K562 (cell line): ENCODE data around the gene NBDY. TPM values are rescaled to one million over a fixed set of nuclear protein-coding genes. Genes with fewer than 3 reads are reported as not detected.

Experiments
- ATAC-seq: fragments of 200-7000 bp; cut with Tn5 transposase; 3 replicates; pipeline ENCODE4 v1.9.1; 2020; ENCODE audit warnings: moderate library complexity
- BruUV-seq: library from RNA; stranded (reverse); fragments of 400-500 nt; replicated peaks from 2 replicates; lab custom pipeline; 2021; lab: Mats Ljungman, UMichigan
- CTCF ChIA-PET: fragments of 300-600 bp; formaldehyde crosslinking; extraction: SDS; loops from one replicate; lab custom pipeline; 2021; ENCODE audit warnings: low intra/inter-chr PET ratio; lab: Yijun Ruan, JAX
- POLR2A ChIA-PET: fragments of 300-600, 350-650 bp; sonication (Branson Sonifier 250); formaldehyde crosslinking; extraction: SDS; loops from one replicate; lab custom pipeline; 2021; ENCODE audit warnings: antibody characterized with exemption, inconsistent platforms; lab: Yijun Ruan, JAX
- DNase-seq, 4 experiments: peaks; one replicate each; pipeline versions ENCODE4 v3.0.0 to v3.0.0-alpha.2; 2011 to 2018; ENCODE audit warnings: low spot score in 3 of 4, mixed read lengths in 3 of 4; ENCODE audit errors: extremely low read depth in 1 of 4
- FAIRE-seq: peaks from 2 replicates; lab custom pipeline; 2011; peaks lifted over from hg19 to GRCh38; lab: Jason Lieb, UNC
- H2AFZ ChIP-seq: 2 replicates; pipeline ENCODE4 v1.6.0; 2011; ENCODE audit warnings: low read depth, low read length, control low read depth, inconsistent platforms
- H3K27ac ChIP-seq: fragments of 200-600 bp; 3 replicates; pipeline ENCODE4 v1.8.0; 2011; ENCODE audit warnings: low read depth, mild to moderate bottlenecking, control low read depth, inconsistent platforms, low read length, moderate library complexity, mixed read lengths; ENCODE audit errors: extremely low read depth
- H3K27me3 ChIP-seq, 2 experiments: fragments of 300-600 bp in 1 of 2; 2 replicates in 1 of 2; 3 replicates in 1 of 2; pipeline versions ENCODE4 v1.6.0 to v1.8.0; 2011; ENCODE audit warnings: inconsistent platforms in 2 of 2, low read length in 2 of 2, mild to moderate bottlenecking in 1 of 2, mixed read lengths in 1 of 2, moderate library complexity in 1 of 2; ENCODE audit not compliant: control insufficient read depth in 2 of 2, insufficient read depth in 2 of 2
- H3K36me3 ChIP-seq: fragments of 300-600 bp; 3 replicates; pipeline ENCODE4 v1.8.0; 2011; ENCODE audit warnings: mild to moderate bottlenecking, low read length, inconsistent platforms; ENCODE audit not compliant: control insufficient read depth, insufficient read depth
- H3K4me1 ChIP-seq, 2 experiments: fragments of 200-600 bp in 1 of 2; replicated peaks in 1 of 2; 2 replicates in 1 of 2; 3 replicates in 1 of 2; pipeline versions ENCODE4 v1.5.1 to v1.8.0; 2011; ENCODE audit warnings: inconsistent platforms in 2 of 2, low read length in 2 of 2, mild to moderate bottlenecking in 1 of 2, mixed read lengths in 1 of 2, moderate library complexity in 1 of 2; ENCODE audit not compliant: control insufficient read depth in 2 of 2, insufficient read depth in 2 of 2
- H3K4me2 ChIP-seq: 2 replicates; pipeline ENCODE4 v1.6.1; 2011; ENCODE audit warnings: low read length, control low read depth, inconsistent platforms, mixed read lengths; ENCODE audit not compliant: insufficient read depth
- H3K4me3 ChIP-seq: fragments of 200-600 bp; sonication (generic), shearing (Covaris generic); 2 replicates; pipeline ENCODE4 v1.5.1; 2016; ENCODE audit warnings: control low read depth, inconsistent platforms
- H3K79me2 ChIP-seq: fragments of 200-600 bp; 3 replicates; pipeline ENCODE4 v1.8.0; 2011; ENCODE audit warnings: low read length, inconsistent platforms; ENCODE audit not compliant: control insufficient read depth, insufficient read depth
- H3K9ac ChIP-seq, 2 experiments: 2 replicates each; pipeline versions ENCODE4 v1.6.0 to v1.6.1; 2011; ENCODE audit warnings: low read depth in 2 of 2, low read length in 2 of 2, control low read depth in 1 of 2, inconsistent platforms in 1 of 2, mild to moderate bottlenecking in 1 of 2, mixed read lengths in 1 of 2; ENCODE audit not compliant: insufficient read depth in 1 of 2
- H3K9me1 ChIP-seq: one replicate; pipeline ENCODE4 v1.6.0; 2011; ENCODE audit warnings: inconsistent platforms, mild to moderate bottlenecking, low read length, moderate library complexity; ENCODE audit not compliant: control insufficient read depth, insufficient read depth
- H3K9me3 ChIP-seq: replicated peaks from 2 replicates; pipeline ENCODE4 v1.5.1; 2011; ENCODE audit warnings: low read depth, low read length, inconsistent platforms; ENCODE audit not compliant: control insufficient read depth, insufficient read depth
- H4K20me1 ChIP-seq: replicated peaks from 2 replicates; pipeline ENCODE4 v1.6.1; 2011; ENCODE audit warnings: low read length, inconsistent platforms, mixed read lengths; ENCODE audit not compliant: control insufficient read depth, insufficient read depth
- WGBS: fragments of 100-300 bp; shearing (Covaris generic); methylation state at CpG from one replicate; pipeline ENCODE4 v1.1.6; 2016; ENCODE audit warnings: low coverage, mixed read lengths; ENCODE audit not compliant: insufficient coverage; ENCODE audit errors: missing lambda C conversion rate; 5-methylcytosine and 5-hydroxymethylcytosine counted together
- in situ Hi-C: fragments of 300-500 bp; cut with MboI; formaldehyde crosslinking; loops from 4 replicates; pipeline ENCODE4 v1.15.0; 2018; ENCODE audit warnings: inconsistent platforms, mixed read lengths
- intact Hi-C: fragments of 100-400 bp; cut with micrococcal nuclease; formaldehyde crosslinking; loops from 2 replicates; pipeline ENCODE4 v1.14.2; 2022
- polyA plus RNA-seq, 8 experiments: library from polyadenylated mRNA; depleted of rRNA in 4 of 8; stranded (reverse) in 5 of 8; unstranded in 3 of 8; fragments of >200 nt; fragmentation: Nextera tagmentation in 2 of 8; fragmentation: Illumina TruSeq in 1 of 8; extraction: Ambion mirVana in 2 of 8; extraction: Trizol in 1 of 8; gene quantifications; 2 replicates each; pipeline versions ENCODE4 v1.2.1 to v1.2.3, GENCODE V29; 2011 to 2014; ENCODE audit warnings: inconsistent platforms in 1 of 8, missing spikeins in 1 of 8
- total RNA-seq, 7 experiments: library from RNA; depleted of rRNA in 6 of 7; stranded (reverse); fragments of >200 nt in 6 of 7; fragmentation: Illumina TruSeq in 2 of 7; extraction: Trizol in 2 of 7; gene quantifications; 2 replicates each; pipeline versions ENCODE4 v1.2.1 to v1.2.3, GENCODE V29; 2011 to 2021; ENCODE audit warnings: low replicate concordance in 1 of 7
- TF ChIP-seq, protein P1 (sequence below): IDR thresholded peaks from 2 replicates; pipeline ENCODE4 v1.6.1; 2011; ENCODE audit warnings: borderline replicate concordance, low read depth, mild to moderate bottlenecking, moderate library complexity, low read length; ENCODE audit not compliant: insufficient read depth, poor library complexity, severe bottlenecking
- TF ChIP-seq, protein P2 (sequence below): sonication (generic); formaldehyde crosslinking; IDR thresholded peaks from 2 replicates; pipeline ENCODE4 v1.8.1; 2023; ENCODE audit warnings: missing genetic modification reagents, mild to moderate bottlenecking, borderline replicate concordance

The NBDY gene
- total and polyA plus RNA-seq, 9 of the 15 experiments (the other 6 are each of a cell fraction or from before 2014, with no cell fraction given), result 1.00 to 24.7 (median 7.0) TPM

DNA sequence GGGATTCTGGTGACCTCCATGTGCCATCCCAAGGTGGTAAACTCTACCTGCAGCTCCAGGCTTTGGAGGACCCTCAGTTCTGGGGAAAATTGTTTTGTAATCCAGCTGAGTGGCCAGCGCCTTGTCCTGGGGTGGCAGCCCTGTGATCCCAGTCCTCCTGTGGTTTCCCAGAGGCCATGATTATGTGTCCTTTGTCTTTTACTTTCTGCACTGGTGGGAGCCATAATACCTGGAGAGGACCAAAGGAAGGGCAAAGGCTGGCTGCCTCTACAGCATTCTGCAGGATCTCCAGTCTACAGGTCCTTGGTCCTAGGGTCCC, 64.0 kb downstream of the NBDY start:
- H3K36me3 ChIP-seq, result no peaks in the 10 kb centered on the region
- POLR2A ChIA-PET, result no interaction called here
- H3K9me1 ChIP-seq, result no peaks in the 10 kb centered on the region
- DNase-seq (no peak), FAIRE-seq (no peak), ATAC-seq (no peak)
- no peaks in the 10 kb centered on the region for H3K9me3 ChIP-seq
- no peak overlapping the region for H3K4me3 ChIP-seq
- TF ChIP-seq, protein P1, sequence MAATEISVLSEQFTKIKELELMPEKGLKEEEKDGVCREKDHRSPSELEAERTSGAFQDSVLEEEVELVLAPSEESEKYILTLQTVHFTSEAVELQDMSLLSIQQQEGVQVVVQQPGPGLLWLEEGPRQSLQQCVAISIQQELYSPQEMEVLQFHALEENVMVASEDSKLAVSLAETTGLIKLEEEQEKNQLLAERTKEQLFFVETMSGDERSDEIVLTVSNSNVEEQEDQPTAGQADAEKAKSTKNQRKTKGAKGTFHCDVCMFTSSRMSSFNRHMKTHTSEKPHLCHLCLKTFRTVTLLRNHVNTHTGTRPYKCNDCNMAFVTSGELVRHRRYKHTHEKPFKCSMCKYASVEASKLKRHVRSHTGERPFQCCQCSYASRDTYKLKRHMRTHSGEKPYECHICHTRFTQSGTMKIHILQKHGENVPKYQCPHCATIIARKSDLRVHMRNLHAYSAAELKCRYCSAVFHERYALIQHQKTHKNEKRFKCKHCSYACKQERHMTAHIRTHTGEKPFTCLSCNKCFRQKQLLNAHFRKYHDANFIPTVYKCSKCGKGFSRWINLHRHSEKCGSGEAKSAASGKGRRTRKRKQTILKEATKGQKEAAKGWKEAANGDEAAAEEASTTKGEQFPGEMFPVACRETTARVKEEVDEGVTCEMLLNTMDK, result no peak
- TF ChIP-seq, protein P2, sequence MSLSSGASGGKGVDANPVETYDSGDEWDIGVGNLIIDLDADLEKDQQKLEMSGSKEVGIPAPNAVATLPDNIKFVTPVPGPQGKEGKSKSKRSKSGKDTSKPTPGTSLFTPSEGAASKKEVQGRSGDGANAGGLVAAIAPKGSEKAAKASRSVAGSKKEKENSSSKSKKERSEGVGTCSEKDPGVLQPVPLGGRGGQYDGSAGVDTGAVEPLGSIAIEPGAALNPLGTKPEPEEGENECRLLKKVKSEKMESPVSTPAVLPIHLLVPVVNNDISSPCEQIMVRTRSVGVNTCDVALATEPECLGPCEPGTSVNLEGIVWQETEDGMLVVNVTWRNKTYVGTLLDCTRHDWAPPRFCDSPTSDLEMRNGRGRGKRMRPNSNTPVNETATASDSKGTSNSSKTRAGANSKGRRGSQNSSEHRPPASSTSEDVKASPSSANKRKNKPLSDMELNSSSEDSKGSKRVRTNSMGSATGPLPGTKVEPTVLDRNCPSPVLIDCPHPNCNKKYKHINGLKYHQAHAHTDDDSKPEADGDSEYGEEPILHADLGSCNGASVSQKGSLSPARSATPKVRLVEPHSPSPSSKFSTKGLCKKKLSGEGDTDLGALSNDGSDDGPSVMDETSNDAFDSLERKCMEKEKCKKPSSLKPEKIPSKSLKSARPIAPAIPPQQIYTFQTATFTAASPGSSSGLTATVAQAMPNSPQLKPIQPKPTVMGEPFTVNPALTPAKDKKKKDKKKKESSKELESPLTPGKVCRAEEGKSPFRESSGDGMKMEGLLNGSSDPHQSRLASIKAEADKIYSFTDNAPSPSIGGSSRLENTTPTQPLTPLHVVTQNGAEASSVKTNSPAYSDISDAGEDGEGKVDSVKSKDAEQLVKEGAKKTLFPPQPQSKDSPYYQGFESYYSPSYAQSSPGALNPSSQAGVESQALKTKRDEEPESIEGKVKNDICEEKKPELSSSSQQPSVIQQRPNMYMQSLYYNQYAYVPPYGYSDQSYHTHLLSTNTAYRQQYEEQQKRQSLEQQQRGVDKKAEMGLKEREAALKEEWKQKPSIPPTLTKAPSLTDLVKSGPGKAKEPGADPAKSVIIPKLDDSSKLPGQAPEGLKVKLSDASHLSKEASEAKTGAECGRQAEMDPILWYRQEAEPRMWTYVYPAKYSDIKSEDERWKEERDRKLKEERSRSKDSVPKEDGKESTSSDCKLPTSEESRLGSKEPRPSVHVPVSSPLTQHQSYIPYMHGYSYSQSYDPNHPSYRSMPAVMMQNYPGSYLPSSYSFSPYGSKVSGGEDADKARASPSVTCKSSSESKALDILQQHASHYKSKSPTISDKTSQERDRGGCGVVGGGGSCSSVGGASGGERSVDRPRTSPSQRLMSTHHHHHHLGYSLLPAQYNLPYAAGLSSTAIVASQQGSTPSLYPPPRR, result no peak
- 44% methylated on average over 1 of the region's 1 CpG for WGBS
- in situ Hi-C loops, result no loop called here
- no TSS peak for BruUV-seq
- CTCF ChIA-PET, result no interaction called here
- no peak overlapping the region for H3K27ac ChIP-seq
- no peak overlapping the region for H2AFZ ChIP-seq
- no peaks in the 10 kb centered on the region for H3K79me2 ChIP-seq
- H3K27me3 ChIP-seq, result no peaks in the 10 kb centered on the region
- no peaks in the 10 kb centered on the region for H4K20me1 ChIP-seq
- no peaks in the 10 kb centered on the region for H3K4me1 ChIP-seq
- no peak overlapping the region for H3K9ac ChIP-seq
- intact Hi-C loops, result no loop called here
- H3K4me2 ChIP-seq, result no peak overlapping the region
